ENCODE measurements around the gene GRAMD1B.

The GRAMD1B gene

DNA sequence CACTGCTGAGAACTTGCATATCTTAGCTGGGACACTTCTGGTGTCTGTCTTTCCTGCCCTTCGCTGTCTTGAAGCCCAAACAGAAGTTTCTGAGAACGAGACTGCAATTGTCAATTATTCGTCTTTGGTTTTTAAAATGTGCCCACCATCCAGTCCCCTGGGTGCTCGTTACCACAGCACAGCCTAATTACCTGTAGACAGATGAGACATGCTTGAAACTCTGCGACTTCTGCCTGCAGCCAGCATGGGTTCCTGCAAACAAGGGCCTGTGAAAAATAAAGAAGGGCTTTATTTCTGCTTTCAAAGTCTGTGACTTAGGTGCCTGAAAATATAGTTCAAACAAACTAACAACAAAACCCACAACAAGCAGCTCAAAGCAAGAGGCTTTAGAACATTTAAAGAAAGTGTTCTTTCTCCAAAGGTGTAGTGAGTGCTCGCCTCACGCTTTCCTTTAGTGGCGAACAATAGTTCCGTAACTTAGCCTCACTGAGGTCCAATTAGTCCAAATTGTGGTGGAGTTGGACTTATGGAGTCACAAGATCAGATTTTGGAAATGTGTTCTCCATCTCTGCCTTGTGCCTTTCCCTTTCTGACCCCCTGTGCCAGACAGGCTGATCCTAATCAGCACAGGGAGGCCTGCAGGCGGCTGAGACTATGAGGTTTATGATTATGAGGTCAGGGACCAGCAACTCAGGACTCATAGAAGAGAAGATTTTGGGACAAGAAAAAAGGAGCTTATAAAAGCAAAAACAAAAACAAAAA is 20.4 kb upstream of the GRAMD1B start:
- no peak for DNase-seq (ENCODE audit: low spot score)

DNA sequence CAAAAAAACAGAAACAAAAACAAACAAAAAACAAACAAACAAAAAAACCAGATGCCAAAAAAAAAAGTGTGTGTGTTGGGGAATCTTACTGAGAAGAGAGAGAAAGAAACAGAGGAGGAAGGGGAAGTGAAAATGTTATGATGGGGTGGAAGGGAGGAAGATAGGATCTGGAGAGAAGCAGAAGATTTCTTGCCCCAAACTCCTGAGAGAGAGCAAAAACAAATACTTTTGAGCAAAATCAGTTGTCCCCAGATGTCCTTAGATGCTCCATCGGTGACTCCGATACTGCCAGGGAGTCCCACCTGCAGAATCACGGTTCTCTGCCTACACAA is 19.9 kb upstream of the GRAMD1B start:
- DNase-seq (ENCODE audit: low spot score), result no peak

DNA sequence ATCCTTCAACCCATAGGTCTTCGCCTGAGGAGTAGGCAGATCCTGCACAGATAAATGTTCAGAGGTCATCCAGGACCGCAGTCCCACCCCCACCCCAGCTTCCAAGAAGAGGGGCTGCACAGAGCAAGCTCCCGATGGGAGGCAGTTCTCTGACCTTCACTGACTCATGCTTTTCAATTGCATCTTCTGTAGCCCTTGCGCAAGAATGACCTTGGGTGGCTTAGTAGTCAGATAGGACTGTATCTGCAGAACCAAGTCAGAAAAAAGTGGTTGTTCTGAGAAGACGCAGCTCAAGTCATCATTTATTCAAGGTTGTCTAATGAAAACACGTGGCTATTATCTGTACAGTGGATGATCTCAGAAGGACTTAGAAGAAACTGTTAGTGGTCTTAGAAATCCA is 16.4 kb upstream of the GRAMD1B start:
- no peak for DNase-seq (ENCODE audit: low spot score)

DNA sequence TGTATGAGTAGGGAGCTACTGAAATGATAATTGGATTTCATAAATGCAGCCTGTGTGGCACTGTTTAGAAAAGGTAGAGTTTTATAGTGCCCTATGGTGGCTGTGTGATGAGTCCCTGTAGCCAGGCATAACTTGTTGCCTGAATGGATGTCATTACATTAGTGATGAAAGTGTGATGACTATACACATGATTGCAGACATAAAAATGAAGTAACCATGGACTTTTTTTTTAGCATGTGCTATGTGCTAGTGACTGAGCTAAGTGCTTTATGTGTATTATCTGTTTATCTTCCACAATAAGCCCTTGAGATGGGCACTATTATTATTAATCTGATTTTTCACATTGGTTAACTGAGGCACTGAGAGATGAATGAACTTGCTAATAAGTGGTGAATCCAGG is 13.5 kb upstream of the GRAMD1B start:
- DNase-seq (ENCODE audit: low spot score), result no peak

DNA sequence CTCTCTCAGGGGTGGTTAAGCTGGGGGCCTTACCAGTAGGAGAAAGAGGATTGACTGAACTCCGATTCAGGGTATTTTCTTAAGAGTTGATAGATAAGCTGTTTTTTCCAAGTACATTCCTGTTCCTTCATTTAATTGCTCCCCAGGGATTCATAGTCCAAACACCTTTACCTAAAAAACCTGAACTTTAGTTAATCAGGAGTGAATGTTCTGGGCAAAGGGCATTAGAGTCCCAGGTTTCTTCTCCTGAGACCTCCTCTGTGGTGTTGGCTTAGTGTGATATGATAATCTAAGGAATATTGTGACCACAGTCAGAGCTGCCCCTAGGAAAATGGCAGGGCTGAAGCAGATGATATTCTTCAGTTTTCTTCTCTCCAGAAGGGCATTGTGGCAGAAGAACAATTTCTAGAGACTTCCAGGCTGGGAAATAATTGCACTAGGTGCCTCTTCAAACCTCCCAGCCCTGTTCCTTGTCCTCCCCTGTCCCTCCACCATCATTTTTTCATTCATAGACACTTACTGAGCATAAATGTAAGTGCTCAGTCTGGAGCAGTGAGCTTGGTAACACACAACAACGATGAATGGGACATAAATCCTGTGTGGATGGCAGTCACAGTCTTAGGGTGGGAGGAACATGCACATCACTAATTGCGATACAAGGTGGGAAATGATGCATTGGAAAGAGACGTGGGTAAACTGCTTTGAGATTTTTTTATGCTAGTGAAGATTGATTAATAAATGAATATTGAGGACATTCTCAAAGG is 11.5 kb upstream of the GRAMD1B start:
- no peak for DNase-seq (ENCODE audit: low spot score)

DNA sequence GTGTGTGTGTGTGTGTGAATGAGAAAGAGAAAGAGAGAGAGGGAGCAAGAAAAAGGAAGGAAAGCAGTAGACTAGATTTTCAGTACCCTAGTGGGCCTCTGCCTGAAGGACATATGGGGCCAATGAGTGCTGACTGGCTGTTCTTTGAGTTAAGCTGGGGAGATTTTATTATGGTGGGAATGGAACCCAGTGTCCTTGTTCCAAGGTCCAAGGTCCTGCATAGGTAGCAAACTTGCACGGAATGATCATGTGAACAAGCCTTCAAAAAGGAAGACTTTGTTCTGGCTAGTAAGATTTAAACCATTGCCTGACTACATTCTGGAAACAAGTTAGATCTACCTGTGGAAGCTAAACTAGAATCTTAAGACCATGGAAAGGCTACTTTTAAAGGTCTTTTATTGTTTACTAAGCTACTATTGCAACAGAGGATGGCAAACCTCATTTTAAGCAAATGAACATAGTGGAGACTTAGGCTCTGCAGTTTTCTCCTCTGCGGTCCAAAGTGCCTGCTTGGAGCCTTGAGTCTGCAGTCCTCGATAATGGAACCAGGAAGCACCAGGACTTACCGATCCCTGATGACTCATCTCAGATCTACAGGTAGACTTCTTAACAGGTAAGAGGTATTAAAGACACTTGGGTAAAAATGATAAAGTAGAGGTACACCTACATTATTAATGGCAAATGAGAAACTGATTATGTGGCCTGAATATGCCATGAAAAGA is 10.2 kb upstream of the GRAMD1B start:
- peak; percentile 4 for DNase-seq (ENCODE audit: low spot score)

DNA sequence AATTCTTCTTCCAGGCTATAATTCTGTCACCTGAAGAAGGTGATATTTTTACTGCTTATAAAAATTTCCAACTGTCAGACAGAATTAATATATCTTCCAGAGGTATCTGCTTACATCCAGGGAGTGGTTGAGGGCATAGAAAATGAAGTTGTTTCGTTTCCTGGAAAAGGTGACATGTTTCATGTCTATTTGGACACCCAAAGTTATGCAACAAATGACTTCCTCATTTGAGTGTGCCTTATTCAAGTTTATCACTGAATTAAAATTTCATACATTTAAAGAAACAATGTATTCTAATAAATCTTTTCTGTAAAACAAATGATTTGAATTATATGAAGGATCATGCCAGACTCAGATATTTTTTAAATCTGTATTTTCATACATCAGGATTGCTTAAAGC is 8.5 kb upstream of the GRAMD1B start:
- DNase-seq (ENCODE audit: low spot score), result no peak

DNA sequence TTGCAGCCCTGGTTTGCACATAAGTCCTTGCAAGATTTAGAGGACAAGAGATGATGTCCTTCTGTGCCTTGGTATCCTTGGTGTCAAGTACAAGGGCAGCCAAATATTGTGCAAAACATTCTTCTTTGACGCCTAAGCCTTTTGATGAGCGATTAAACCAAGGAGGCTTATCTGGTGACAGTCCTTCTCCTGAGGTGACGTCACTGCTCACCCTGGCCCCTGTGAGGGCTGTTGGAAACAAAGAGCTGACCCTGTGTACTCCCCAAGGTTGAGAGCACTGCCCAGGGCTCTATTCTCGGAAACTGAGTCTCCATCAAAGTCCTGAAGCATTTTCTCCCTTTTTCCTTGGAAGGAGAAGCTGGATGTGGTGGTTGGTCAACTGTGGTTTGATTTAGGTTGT is 4.7 kb upstream of the GRAMD1B start:
- no peak for DNase-seq (ENCODE audit: low spot score)

DNA sequence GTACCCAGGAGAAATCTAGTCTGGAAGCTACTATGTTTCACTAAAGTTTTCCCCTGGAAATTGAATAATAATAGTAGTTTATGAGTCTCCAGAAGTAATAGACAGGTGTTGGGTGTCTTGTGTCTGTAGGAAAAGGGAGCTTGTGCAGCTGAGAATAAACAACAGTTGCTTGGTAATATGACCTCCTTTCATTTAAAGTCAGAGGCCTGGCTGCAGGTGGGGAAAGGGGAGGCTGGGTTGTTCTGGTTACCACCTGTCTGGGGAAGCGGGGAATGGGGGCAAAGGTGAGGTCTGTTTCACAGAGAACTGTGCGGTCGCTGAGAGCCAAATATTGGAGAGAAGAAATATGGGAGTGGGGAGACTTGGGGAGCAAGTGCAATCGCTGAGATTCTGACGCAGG is 3.3 kb upstream of the GRAMD1B start:
- DNase-seq (ENCODE audit: low spot score), result no peak

DNA sequence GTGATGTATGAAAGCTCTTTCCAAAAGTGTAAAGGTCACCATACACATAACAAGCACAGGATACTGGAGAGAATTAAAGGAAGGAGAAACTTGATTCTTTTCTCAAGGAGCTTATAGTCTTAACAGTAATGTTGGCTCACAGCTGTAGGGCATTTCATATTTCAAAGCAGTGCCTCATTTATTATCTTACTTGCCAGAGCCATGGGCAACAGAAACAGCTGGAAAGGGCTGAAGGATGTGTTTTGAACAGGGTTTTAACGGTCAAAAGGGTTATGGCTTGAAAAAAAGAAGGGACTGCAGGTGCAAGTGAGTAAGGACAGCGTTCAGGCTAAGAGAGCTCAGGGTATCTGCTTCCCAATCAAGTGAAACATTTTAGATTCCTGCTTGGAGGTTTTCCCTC is 2.7 kb upstream of the GRAMD1B start:
- no peak for DNase-seq (ENCODE audit: low spot score)

DNA sequence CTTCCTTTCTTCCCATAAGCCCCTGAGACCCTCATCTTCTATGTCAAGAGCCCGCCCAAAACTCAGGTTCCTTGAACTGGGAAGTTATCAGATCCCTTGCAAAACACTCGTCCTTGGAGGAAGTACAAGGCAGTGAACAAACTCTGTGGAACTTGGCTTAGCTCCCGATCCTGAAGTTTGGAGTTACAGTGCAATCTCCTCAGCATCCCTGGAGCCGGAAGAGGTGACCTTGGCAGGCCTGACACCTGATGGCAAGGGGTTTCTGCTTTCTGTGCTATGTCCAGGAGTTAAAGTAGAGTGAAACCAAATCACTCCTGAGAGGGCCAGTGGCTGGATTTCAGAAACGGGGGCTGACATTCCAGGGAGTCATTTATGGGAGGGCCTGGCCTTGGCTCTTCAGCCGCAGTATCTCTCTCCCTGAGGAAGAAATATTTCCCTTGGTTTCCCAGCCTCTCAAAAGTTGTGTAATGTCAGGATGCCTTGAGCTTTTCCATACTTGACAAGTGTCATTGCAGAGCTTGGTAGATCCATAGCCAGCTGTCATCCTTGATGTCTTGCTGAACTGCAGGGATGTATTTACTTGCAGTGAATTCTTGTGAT is 1.9 kb upstream of the GRAMD1B start:
- DNase-seq (ENCODE audit: low spot score), result no peak

DNA sequence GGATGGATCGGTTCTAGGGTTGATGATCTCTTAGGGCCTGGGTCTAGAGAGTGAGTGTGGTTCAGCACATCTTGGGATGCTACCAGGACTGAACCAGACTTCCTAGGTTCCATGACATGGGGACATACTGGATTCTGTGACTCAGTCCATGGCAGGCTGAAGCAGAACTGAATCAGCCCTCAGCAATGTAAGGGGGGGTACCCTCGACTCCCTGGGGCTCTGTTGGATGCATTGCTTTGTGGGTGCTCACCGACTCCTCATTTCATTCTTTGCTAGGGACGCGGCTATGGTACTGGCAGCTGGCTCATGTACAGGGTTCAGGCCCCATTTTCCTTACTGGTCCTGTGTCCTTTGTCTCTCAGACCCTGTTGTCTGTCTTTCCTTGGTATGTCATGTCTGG is 733 bp upstream of the GRAMD1B start:
- DNase-seq (ENCODE audit: low spot score), result peak; percentile 54

DNA sequence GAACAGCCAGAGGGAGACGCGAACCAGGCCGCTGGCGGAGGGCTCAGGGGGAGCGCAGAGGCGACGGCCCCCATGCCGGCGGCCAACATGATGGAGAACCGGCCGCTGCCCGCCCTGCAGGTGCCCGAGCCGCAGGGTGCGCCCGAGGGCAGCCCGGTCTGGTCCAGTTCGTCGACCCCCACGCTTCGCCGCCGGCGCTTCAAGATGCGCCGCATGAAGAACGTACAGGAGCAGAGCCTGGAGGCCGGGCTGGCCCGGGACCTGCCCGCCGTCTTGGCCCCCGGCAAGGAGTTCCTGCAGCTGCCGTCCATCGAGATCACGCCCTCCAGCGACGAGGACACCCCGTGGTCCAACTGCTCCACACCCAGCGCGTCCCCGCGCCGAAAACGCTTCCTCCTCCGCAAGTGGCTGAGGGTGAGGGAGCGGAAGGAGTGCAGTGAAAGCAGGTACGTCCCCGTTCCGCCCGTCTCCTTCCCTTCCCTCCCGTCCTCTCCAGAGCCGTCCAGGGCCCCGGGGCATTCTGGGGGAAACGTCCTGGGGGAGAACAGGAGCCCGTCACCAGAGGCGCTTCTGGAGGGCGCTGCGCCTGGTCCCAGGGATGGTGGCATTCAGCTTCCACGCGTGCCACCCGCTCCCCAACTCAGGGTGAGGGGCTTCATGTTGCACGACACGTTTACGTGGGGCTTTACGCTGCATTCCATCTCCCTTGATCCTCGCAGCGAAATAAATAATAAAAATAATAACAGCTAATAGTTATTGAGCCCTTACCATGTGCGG is 840 bp downstream of the GRAMD1B start:
- DNase-seq (ENCODE audit: low spot score), result peak; percentile 38

DNA sequence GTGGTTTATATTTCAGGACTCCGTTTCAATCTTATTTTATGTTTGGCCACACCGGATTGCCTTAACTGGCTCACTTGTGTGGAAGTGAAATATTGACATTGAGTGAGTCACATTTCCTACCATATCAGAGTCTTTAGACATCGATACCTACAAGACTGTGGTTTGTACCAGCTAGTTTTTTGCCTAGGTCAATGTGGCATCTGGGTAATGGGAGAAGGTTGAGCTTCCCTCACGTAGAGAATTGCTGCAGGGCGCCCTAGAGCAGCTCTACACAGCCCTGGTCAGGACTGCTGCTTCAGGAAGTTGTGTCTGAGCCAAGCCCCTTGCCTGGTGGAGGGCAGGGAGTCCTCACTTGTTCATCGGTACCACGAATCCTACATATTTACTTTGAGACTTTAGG is 1.6 kb downstream of the GRAMD1B start:
- no peak for DNase-seq (ENCODE audit: low spot score)

DNA sequence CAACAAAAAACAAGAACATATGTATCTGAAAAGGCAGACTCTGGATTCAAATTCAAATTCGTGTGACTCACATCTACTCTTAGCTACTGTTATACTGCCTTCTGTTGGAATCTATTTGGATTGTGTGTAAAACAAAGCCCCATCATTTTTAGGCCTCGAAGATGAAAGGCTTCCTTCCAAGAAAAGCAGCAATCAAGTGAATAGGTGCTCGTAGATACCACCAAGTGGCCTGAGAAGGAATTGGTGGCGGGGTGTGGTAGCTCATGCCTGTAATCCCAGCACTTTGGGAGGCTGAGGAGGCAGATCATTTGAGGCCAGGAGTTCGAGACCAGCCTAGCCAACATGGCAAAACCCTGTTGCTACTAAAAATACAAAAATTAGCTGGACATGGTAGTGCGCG is 4.2 kb downstream of the GRAMD1B start:
- no peak for DNase-seq (ENCODE audit: low spot score)

DNA sequence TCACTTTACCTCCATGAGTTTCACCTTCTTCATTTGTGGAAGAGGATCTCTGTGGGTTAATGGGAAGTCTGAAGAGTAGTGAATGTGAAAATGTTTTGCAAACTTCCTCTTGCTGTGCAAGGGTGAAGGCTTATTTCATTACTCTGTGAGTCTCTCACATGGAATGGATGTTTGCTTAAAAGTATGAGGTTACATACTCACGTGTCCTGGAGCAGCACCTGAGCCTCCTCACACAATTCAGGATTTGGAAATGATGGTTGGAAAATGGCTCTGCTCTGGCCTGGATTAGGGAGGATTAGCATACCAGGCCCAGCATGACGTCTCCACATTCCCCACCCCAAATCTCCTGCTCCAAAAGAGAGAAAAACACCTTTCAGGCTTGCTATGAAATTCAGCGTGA is 4.8 kb downstream of the GRAMD1B start:
- no peak for DNase-seq (ENCODE audit: low spot score)

DNA sequence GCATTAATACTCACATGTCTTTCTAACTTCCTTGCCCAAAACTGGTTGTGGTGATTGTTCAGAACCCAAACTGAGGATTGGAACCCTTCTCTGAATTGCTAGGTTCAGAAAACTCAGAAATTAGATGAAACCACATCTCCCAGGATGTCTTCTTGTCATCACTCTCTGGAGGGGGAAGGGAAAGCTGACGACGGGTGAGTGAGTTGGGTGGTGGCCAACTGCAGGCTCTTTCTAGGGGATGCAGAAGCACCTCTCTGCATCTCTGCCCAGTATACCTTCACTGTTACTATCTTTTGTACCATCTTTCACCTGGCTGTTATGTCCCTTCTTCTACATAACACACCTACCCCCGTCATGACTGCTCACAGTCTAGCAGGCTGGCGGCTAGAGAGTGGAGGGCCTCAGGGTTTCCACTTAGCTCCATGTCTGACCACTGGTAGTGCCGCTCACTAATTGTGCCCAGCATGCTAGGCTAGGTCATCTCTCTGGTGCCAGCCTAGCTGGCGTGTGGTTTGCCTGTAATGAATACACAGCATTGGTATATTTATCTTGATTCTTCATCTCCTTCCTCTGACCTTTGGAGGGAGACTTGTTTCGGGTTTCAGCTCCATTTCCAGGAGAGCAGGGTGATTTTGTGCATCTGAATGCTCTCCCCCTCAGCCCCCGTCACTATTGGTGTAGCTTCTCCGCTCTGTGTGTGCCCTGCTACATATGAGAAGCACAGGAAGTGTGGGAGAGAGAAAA is 7.3 kb downstream of the GRAMD1B start:
- DNase-seq (ENCODE audit: low spot score), result no peak

DNA sequence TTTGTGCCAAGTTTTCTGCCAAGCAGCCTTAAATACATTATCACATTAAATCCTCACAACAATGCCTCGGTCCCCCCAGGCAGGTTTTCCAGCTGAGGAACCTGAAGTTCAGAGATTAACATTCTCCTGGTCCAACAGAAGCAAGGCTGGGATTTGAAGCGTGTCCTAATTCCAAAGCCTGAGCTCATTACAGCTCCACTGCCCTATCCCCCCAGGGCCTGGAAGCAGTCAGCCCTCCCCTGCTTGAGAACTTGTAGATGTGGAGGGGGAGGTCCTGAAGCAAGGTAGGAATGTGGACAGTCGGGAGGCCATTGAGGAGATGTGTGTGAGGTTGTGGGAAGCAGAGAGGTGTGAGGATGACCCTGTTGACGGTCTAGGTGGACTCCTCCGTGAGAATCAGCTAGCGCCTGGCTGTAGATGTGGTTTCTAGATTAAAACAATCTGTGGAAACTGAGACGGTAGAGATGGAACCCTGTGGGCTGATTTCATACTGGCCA is 8.1 kb downstream of the GRAMD1B start:
- DNase-seq (ENCODE audit: low spot score), result peak; percentile 37

DNA sequence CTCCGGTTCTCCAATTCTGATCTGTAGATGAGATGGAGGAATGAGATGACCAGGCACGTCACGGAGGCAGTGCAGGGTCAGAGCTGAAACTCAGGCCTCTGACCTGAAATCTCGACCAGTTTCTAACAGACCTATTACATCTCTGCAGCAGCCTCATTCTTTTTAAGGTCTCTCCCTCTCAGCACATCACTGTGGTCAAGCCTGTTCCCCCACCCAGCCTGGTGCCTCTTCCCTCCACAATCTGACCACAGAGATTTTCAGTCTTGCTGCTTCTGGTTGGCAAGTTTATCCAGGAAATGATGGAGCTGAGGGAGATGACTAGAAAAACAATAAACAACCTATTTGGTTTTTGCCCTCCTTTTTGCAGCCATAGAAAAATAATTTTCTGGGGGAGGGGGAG is 9.5 kb downstream of the GRAMD1B start:
- DNase-seq (ENCODE audit: low spot score), result no peak

DNA sequence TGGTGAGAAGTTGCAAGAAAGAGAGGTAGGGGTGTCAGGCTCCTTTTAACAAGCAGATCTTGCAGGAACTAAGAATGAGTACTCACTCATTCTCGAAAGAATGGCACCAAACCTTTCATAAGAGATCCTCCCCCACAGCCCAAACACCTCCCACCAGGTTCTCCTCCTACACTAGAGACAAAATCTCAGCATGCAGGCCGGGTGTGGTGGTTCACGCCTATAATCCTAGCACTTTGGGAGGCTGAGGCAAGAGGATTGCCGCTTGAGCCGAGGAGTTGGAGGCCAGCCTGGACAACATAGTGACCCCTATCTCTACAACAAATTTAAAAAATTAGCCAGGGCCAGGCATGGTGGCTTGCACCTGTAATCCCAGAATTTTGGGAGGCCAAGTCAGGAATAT is 11.1 kb downstream of the GRAMD1B start:
- DNase-seq (ENCODE audit: low spot score), result no peak

Measured in kidney tubule cell (primary cell).